ENCODE measurements around the gene RASSF4.
"Not testable (repeated sequence)": the region's sequence is repeated elsewhere in the genome, so short reads cannot be mapped to it uniquely, and the experiment has no call there.

The RASSF4 gene

DNA sequence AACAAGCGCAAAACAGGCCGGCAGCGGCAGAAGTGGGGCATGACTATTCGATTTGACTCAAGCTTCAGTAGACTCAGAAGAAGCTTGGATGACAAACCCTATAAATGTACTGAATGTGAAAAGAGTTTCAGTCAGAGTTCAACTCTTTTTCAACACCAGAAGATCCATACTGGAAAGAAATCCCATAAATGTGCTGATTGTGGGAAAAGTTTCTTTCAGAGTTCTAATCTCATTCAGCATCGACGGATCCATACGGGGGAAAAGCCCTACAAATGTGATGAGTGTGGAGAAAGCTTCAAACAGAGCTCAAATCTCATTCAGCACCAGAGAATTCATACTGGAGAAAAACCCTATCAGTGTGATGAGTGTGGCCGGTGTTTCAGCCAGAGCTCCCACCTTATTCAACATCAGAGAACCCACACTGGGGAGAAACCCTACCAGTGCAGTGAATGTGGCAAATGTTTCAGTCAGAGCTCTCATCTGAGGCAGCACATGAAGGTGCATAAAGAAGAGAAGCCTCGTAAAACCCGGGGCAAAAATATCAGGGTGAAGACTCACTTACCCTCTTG lies 43.9 kb downstream of the RASSF4 start:
- DNase-seq (ENCODE audit: low read depth in 1 of 2, low spot score in 1 of 2): no peak

DNA sequence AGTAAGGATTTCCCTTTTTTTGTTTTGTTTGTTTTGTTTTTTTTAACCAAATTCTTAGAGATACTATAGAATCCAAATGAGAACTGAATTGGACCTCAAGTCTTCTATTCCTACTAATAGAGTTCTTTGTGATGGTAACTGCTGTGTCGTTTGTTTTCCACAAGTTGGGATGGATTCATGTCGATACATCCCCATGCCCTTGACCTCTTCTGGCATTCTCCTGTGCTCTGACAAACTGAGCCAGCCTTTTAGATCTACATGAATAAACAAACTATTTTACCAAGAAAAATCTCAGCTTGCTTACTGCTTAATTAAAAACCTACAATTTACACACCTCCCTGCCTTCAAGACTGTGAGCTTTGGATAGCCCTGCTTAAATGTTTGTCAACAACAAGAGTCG lies 45.1 kb downstream of the RASSF4 start:
- no peak for DNase-seq (ENCODE audit: low read depth in 1 of 2, low spot score in 1 of 2)

DNA sequence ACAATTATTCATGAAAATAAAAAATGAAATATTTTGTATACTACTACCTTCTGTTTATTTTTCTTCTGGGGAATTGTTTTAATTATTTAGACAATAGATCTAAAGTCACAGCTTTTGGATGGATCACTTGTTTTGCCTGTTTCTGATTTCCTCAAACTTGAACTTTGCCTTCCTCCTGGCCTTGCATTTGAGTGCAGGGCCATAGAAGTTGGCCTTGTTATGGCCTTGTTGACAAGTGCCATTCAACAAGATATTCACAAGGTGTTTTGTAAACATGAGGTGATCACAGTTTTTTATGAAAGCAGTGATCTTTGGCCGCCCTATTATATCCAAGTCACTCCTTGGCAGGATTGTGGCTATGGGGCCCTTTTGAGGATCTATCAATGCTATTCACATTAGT lies 45.7 kb downstream of the RASSF4 start:
- DNase-seq (ENCODE audit: low read depth in 1 of 2, low spot score in 1 of 2): no peak

DNA sequence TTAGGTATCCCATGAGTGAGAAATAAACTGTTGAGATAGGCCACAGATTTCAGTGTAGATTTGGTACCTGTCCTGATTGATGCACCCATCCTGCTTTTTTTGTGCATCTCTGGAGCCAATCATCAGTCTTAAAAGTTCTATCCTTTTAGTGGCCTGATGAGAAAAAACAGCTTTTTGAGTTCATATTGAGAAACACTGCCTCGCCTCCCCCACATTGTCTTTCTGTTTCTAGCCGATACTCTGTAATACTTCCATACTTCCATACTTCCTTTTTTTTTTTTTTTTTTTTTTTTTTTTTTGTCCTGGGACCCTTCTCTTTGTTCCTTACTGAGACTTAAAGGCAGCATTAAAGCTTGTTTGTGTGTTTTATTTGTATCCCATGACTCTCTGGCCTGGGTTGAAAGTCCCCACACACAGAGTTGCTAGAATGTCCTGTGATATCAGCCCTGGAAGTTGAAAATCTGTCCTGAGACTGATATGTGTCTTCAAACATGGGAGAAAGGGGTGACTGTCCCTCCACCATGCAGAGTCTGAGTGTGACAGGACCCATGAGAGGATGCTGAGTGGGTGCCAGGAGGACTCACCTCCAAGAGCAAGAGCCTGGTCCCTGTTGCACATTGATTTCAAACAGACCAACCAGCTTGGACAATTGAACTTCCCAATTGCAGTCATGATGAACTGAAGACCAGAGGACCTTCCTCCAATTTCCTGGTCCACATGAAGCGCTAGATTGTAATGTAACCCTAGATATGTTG lies 46.9 kb downstream of the RASSF4 start:
- no peak for DNase-seq (ENCODE audit: low read depth in 1 of 2, low spot score in 1 of 2)

DNA sequence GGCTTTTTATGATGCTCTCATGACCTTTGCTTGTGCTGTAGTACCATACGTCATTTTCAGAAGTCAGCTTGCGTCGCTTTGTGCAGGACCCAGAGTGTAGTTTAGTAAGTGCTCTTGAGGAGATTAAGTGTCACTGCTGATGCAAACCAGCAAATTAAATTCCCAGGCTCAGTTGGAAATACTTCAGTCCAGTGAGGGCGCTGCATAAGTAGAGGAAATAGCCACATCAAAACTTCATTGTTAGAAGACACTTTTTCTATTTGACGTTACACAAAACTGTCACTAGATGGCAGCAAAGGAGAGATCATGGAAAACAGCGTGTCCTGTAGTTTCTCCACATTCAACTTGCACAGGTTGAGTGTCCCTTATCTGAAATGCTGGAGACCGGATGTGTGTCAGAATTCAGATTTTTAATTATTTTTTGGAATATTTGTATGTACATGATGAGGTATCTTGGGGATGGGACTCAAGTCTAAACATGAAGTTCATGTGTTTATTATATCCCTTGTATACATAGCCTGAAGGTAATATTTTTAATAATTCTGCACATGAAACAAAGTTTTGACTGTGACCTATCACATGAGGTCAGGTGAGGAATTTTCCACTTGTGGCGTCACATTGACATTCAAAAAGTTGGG lies 49.0 kb downstream of the RASSF4 start:
- DNase-seq (ENCODE audit: low read depth in 1 of 2, low spot score in 1 of 2): no peak

DNA sequence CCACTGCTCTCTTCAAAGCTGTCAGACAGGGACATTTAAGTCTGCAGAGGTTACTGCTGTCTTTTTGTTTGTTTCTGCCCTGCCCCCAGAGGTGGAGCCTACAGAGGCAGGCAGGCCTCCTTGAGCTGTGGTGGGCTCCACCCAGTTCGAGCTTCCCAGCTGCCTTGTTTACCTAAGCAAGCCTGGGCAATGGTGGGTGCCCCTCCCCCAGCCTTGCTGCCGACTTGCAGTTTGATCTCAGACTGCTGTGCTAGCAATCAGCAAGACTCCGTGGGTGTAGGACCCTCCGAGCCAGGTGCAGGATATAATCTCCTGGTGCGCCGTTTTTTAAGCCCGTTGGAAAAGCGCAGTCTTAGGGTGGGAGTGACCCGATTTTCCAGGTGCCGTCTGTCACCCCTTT lies 55.0 kb downstream of the RASSF4 start:
- not testable (repeated sequence) for DNase-seq (ENCODE audit: low read depth in 1 of 2, low spot score in 1 of 2)

DNA sequence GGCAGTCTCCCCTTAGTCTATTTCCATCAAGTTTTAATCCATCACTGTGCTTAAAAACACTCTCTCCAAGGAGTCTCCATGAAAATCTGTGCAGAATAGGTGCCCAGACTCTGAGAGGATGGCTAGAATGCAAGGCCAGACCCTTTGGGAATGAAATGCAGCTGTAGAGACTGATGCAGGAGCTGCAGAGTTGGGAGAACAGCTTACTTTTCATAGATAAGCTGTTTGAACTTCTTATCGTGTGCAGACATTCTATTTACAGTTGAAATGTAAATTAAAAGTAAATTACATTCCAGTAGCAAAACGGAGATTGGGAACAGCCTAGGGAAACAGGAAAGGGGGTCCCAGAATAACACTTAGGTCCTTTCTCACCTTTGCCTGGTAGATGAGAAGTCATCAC lies 56.0 kb downstream of the RASSF4 start:
- no peak for DNase-seq (ENCODE audit: low read depth in 1 of 2, low spot score in 1 of 2)

DNA sequence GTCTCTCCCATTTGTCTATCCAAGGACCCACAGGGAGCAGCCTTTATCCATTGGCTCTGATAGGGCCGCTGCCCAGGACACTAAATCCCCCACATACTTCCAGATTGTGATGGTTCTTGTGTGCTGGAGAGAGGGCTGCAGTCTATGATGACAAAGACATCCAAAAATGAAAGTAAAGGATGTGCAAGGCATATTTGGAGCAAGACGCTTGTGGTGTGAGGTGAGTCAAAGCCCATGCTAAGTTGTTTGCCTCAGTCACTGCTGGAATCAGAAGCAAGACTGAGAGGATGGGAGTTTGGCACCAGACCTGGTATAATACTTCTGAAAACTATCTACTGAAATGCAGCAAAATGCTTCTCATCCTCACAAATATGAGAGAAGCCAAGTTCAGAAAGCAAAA lies 63.8 kb downstream of the RASSF4 start:
- DNase-seq (ENCODE audit: low read depth in 1 of 2, low spot score in 1 of 2): no peak

DNA sequence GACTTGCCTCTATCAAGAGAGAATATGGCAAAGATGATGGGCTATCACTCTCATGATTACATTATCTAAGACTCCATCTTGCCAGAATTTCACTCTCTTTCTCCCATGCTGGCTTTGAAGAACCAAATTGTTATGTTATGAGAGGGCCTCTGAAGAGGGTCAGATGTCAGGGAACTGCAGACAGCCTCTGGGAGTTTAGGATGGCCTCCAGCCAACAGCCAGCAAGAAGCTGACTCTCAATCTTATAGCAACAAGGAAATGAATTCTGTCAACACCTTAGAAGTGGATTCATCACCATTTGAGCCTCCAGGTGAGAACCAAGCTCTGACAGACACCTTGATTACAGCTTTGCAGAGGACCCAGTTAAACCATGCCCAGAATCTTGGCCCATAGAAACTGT lies 74.7 kb downstream of the RASSF4 start:
- no peak for DNase-seq (ENCODE audit: low read depth in 1 of 2, low spot score in 1 of 2)

DNA sequence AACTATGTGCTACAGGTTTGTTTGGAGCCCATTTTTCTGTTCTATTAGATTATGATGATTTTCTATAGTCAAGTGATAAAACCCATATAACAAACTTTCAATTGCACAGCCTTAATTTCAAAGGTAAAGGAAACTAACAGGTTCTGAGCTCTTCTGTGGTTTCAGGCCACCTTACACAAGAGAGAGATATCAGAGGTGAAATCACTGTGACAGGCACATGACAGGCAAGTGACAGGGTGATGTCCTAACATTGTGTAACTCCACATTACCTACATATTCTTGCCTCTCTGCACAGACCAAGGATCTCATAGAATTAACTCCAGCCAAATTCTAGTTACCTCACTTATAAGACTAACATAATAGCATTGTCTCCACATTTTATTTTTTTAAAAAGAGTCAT lies 76.1 kb downstream of the RASSF4 start:
- no peak for DNase-seq (ENCODE audit: low read depth in 1 of 2, low spot score in 1 of 2)

DNA sequence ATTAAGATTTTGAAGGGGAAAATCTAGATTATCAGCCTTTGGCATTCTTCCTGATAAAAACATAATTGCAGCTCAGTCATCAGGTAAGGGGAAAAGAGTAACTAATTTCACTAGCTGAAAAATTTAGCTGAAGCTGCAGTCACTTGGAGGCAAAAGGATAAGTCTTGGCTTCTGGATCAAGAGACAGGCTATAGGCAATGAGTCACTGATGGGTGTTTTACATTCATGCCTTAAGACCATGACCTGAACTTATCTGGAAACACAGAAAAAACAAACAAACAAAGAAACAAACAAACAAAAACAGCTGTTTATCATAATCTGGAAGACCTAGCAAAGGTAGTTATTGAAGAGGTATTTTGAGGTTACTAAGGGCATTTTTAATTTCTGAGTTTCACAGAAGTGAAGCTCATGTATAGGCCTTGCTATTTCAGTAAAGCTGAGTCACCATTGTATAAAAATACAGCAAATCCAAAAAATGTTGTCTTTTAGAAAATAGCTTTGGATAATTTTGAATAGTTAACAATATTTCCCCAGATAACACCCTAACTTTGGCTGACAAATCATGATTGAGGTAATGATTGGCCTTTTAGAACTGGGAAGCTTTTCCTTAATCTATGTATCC lies 81.4 kb downstream of the RASSF4 start:
- no peak for DNase-seq (ENCODE audit: low read depth in 1 of 2, low spot score in 1 of 2)

DNA sequence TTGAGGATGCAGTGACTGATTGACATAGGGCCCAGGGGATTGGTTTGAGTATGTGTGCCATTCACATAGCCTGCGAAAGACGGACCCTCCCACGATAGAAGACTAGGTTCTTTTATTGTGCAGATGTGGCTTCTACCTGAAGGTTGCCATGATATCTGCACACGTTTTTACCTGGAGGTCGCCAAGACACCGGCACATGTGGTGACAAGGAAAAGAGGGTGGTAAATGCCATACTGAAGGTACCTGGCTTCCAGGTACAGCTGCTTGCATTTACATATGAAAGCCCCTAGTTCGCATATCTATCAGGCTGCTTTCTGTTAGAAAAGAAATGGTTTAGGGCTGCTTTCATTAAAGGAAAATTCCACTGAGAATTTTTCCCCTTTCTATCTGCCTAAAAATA lies 84.7 kb downstream of the RASSF4 start:
- DNase-seq (ENCODE audit: low read depth in 1 of 2, low spot score in 1 of 2): no peak
